Astrocyte (in vitro differentiated cells and primary cell): ENCODE measurements around the gene UBXN7.

ENCODE experiments used
- CTCF ChIP-seq: IDR thresholded peaks from 2 replicates; pipeline ENCODE4 v1.5.1; 2011; ENCODE audit warnings: low read depth, mild to moderate bottlenecking, inconsistent platforms, low read length, moderate library complexity; ENCODE audit not compliant: insufficient read depth
- EZH2 ChIP-seq: IDR thresholded peaks from 2 replicates; pipeline ENCODE4 v1.6.1; 2012; ENCODE audit warnings: mild to moderate bottlenecking, low read length, inconsistent platforms; ENCODE audit not compliant: insufficient read depth

- TF ChIP-seq CTCF = no peak
- TF ChIP-seq EZH2 = no peak
These were observed 53.9 kb downstream of the UBXN7 start for GRCh38 chr3:196378146-196378841.
